NCI-H82 treated with DMSO at 0.1 percent for 48 hours (cell line): ENCODE measurements around the gene EPHB2.
"Not testable (repeated sequence)": the region's sequence is repeated elsewhere in the genome, so short reads cannot be mapped to it uniquely, and the experiment has no call there.

ENCODE experiments used
- DNase-seq: peaks from one replicate; lab custom pipeline; 2025; ENCODE audit not compliant: unreplicated experiment; lab: John Stamatoyannopoulos, UW

EPHB2 gene

DNA sequence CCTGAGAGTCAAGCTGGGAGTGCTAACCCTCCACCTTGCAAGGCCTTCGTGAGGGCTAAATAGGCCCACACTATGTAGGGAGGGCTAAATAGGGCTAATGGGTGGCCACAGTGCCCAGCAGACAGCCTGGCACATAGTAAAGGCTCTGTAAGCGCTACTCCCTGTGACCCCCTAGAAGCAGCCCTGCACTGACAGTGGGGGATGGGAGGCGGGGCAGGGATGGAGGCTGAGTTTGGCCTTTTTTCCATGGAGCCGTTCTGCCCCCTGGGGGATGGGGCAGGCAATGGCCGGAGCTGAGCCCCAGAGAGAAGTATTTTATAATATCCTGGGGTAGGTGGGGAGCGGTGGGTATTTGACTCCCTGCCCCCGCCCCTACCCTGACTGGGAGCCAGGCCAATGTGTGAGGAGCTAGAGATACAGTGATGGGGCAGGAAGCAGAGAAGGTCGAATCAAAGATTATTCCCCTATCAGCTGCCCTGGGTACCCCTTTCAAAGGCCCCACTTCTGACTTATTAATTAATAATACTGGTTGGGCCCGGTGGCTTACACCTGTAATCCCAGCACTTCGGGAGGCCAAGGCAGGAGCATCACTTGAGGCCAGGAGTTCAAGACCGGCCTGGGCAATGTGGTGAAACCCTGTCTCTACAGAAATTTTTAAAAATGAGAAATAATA is 219.7 kb downstream of the EPHB2 start:
- peak; percentile 29 for DNase-seq

DNA sequence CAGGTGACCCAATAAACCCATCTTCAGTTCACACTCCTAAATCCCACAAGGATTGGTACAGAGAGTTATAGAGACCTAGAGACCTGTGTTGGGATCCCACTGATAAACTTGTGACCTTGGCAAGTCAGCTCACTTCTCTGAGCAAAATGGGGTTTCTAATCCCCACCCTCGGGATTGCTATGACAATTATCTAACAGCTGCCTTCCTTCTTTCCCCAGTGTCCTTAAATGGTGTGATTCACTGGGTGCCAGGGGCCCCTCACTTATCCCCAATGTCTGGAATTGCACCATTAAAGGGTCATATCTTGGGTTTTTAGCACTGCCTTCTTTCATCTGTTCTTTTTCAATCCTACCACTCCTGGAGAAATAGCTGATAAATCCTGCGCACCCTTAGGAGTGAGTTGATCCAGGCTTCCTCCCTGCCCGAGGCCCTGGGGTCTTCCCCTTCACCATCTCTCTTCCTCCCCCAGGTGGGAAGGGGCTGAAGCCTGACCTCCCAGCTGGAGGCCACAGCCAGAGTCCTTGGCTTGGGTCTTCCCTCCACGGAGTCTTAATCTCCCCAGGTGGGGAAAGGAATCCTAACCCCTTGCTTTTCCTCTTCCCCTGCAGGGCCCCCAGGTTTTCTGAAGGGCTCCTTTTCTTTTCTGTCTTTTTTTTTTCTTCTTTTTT is 222.3 kb downstream of the EPHB2 start:
- no peak for DNase-seq

DNA sequence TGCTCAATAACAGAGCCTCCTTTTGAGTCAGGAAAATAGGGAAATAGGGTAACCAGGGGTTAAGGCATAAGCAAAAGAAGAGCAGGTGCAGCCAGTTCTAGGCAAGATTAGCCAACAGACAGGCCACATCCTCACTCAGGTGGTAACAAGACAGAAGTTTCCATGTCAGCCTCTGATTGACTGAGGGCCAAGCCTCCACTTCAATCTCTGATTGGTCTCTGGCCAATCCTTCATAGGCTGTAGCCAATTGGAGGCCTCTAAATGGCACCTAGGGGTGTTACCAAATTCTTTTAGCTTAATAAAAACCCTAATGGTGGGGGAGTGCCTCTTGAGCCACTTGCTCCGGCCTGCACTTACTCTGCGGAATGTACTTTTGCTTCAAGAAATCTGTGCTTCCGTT is 224.8 kb downstream of the EPHB2 start:
- no peak for DNase-seq

DNA sequence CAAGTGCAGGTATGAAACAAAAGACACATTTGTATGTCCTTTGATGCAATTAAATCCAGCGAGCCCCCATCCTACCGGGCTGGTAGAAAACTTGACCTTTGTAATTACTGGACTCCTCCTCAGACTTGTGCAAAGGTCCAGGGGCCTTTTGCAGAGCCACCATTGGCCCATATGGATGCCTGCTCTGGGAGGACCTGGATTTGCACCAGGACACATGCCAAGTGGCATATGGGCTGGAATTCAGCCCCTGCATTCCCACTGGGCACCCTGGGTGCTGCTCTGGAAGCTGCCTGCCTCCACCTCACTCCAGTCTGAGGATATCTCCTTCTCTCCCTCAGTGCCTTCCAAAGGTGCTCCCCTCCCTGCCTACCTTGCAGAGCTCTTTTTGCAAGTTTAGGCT is 226.0 kb downstream of the EPHB2 start:
- DNase-seq, result no peak

DNA sequence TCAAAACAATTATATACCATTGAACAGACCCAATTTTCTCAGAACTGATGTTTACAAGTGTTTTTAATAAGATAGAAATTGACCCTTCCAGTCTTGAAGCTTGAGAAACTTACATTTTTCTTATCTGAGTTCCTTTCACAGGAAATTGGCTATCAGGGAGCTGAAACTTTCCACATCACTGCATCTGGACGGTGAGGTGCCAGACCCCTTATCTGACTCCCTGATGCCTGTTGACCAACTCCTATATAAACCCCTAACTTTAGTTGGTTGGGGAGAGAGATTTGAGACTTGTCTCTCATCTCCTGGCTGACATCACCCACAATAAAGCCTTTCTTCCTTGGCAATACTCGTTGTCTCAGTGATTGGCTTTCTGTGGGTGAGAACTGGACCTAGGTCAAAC is 230.6 kb downstream of the EPHB2 start:
- no peak for DNase-seq

DNA sequence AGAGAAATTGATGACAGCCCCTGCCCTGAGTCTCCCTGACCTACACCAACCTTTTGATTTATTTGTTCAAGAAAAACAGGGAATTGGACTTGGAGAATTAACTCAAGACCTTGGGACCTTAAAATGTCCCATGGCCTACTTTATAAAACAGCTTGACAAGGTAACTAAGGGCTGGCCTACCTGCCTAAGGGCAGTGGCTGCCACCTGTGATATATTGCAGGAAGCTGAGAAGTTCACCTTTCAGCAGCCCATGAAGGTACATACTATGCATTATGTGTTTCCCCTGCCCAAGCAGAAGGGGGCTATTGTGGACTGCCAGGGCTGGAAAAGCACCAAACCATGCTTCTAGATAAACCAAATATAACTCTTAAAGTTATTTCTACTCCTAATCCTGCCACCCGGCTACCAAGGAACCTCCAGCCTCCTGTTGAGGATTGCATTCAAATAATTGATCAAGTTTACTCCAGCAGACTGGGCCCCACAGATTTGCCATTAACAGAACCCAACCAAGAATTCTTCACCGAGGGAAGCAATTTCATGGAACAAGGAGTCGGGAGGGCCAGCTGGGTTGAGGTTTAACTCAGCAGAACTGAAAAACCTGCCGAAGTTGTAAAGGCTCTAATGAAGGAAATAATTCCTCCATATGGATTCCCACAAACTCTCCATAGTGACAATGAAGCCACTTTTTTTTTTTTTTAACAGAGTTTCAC is 233.9 kb downstream of the EPHB2 start:
- no peak for DNase-seq

DNA sequence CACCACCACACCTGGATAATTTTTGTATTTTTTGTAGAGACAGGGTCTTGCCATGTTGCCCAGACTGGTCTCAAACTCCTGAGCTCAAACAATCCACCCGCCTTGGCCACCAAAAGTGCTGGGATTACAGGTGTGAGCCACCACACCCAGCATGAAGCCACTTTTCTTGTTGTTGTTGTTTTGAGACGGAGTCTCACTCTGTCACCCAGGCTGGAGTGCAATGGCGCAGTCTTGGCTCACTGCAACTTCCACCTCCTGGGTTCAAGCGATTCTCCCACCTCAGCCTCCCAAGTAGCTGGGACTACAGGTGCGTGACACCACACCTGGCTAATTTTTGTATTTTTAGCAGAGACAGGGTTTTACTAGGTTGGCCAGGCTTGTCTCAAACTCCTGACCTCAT is 234.5 kb downstream of the EPHB2 start:
- not testable (repeated sequence) for DNase-seq

DNA sequence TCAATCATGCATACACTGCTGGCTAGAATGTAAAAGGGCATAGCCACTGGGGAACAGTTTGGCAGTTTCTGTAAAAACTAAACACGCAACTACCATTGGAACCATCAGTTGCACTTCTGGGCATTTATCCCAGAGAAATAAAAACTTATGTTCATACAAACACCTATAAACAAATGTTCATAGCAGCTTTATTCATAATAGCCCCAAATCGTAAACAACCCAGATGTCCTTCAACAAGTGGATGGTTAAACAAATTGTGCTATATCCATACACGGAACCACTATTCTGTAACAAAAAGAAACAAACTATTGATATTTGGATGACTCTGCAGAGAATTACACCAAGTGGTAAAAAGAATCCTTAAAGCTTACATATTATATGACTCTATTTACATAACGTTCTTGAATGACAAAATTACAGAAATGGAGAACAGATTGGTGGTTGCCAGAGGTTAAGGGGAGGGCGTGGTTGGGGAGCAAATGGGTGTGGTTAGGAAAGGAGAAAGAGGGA is 239.2 kb downstream of the EPHB2 start:
- no peak for DNase-seq

DNA sequence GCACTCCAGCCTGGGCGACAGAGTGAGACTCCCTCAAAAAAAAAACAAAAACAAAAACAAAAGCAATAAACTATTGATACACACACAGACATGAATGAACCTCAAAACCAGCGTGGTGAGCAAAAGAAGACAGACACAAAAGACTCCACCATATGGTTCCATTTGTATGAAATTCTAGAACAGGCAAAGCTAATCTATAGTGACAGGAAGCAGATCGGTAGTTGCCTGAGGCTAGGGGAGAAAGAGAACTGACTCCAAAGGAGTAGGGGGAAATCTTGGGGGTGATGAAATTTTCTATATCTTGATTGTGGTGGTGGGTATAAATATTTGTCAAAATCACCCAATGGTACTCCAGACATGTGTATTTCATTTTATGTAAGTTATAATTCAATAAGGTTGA is 241.2 kb downstream of the EPHB2 start:
- DNase-seq, result no peak

DNA sequence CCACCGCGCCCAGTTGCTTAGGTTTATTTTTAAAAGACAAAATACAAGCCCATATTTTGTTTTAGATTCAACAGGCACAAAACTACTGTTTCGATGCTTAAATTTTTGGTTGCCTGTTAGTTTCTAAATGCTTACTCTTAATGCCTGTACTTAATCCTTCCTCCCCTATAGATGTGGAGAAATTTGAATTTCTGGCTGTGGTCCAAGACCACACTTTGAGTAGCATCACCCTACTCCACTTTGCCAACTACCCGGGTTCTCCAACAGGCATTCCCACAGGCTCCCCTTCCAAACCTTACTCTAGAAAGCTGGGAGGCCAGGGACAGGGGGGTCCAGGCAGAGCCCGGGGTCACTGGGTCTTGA is 242.0 kb downstream of the EPHB2 start:
- DNase-seq, result no peak

DNA sequence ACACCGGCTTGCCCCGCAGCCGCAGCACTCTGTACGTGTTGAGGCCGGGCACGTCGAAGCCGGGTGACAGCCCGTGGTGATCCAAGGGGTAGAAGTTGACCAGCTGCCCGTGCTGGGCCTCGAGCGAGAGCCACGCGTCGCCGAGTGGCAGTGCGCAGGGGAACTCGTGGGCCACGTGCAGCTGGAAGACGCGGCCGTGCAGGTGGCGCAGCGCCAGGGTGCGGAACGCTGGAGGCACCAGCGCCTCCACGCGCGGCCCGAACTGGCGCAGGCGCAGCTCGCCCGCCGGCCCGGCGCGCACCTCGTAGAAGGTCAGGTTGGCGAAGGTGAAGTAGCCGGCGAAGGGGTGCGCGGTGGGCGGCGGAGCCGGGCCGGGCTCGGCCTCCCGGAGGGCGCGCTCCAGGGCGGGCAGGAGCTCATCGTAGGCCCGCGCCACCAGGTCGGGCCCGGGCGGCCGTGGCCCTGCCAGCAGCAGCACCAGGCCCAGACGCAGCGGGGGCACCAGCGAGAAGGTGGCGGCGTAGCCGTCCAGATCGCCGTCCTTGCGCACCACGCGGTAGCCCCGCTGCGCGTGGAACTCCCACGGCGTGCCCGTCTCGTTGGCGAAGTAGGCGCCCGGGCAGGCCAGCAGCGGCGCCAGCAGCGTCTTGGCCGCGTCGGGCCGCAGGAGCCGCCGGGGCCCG is 242.6 kb downstream of the EPHB2 start:
- DNase-seq, result no peak

DNA sequence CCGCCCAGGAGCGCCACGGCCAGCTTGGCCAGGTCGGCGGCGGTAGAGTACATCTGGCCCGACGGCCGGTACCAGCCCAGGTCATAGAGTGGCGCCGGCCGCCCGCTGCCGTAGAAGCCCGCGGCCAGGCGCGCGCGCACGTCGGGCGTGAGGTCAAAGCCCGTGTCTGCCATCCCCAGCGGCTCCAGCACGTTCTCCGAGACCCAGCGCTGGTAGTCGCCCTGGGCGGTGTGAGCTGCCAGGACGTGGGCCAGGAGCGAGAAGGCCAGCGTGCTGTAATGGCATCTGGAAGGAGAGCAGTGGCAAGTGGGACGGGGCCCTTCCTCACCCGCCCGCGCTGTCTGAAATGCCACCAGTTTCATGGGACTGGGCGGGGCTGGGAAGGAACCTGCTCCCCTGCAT is 243.1 kb downstream of the EPHB2 start:
- no peak for DNase-seq

DNA sequence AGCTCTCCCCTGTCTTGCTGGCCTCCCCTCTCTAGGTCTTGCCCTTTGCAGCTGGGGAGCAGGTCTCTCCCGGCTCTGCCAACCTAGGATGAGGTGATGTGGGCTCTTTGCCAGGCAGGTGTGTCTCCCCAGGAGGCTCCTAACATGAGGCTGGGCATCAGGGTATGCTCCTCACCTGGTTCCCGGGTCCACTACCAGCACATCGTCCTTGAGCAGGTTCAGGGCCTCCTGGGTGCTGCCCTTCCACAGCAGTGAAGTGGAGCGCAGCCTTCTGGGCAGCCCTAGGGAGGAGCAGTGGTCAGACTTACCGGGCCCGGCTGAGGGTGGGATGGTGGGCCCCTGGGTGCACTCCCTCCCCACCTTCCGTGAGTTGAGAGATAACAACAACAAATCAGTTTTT is 244.5 kb downstream of the EPHB2 start:
- DNase-seq, result no peak

DNA sequence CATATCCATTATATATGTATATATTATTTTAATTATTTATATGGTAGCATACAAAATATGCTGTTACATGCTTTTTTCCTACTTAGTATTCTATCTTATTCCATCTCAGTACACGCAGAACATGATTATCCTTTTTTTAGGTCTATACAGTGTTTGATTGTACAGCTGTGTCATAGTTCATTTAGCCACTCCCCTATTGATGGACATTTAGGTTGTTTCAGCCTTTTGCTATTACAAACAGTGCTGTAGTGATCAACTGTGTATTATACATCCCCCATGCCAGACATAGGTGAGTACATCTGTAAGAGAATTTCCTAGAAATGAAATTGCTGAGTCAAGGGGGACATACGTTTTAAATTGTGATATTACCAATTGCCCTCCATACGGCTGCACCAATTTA is 246.4 kb downstream of the EPHB2 start:
- DNase-seq, result no peak

DNA sequence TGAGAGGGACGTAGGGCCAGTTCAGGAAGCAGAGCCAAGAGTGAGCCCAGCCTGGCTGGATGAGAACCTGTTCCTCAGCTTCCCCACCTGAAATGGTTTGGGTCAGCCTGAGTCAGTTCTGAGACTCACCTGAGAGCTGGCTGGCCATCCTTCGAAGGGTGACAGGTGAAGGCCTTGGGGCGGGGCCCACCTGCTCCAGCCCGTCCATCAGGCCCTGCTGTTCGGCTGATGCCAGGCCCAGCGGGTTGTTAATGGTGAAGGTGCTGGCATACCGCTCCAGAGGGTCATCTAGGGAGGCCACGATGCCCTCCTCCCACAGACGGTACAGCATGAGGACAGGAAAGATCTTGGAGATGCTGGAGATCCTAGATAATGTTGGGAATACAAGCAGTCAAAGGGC is 247.9 kb downstream of the EPHB2 start:
- no peak for DNase-seq

DNA sequence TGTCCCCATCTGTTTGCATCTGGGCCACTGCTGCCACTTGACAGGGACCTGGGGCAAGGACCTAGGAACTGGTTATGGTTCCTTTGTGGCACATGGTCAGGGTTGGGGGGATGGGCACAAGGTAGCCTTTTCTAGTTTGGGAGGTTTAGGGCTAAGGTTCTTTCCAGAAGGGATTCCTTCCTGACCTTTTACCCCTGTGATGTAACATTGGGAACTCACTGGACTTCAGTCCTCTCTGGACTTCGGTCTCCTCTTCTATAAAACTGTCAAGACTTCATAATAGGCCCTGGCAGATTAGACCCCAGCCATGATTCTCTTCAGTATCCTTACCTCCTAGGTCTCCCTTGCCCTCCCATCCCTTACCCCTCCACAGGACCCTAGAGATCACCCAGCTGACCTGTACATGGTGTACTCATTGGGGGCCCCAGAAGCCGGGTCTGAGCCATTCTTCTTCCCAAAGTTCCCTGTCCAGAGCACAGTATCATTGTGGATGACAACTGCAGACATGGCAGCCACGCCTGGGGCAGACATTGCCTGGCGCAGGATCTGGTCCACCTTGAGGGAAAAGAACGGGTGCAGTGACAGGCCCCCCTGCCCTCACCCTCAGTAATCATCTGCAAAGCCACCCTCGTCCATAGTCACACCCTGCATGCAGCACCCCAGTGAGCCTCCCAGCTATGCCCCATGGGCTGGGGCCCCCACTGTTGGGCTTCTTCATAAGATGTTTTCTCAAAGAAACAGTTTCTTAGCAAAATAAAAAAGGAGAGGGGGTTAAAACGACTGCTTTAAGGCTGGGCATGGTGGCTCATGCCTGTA is 249.1 kb downstream of the EPHB2 start:
- no peak for DNase-seq

DNA sequence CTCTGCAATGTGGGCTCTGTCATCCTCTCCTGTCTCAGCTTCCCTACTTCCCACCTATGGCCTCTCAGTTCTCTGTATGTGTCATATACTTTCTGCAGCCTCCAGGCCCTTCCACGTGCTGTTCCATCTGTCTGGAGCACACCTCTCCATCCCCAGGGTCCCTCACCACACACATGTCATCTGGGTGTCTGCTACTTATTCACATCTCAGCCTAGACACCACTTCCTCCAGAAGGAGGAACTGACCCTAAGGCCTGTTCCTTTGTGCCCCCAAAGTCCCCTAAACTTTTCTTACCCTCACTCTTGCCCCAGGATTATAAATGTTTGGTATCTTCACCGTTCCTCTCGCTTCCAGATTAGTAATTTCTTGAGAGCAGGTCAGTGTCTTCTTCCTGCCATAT is 251.9 kb downstream of the EPHB2 start:
- DNase-seq, result no peak

DNA sequence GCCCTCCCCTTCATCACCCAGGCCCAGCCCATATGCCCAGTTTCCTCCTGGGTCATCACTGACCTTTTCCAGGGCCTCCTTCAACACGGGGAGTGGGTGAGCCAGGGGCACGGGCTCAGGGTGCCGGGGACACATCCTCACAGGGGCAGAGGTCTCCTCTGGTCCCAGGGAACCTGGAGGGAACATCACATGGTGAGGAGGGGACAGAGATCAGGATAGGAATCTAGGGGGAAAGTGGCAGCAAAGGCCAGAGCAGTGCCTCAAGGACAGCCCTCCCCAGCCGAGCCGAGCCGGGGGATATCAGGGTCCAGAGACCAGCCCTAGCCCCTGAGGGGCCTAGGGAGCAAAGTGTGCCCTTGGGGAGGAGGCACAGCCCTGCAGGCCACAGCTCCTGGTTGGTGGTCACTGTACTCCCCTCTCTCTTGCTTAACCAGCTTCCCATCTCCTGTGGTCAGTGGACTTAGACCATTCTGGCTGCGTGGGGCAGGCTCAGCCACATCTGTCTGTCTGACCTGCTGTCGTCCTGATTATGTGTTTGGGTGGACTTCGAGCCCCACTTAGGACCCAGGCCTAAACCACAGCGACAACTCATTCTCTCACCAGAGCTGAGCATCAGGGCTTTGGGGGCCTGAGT is 252.5 kb downstream of the EPHB2 start:
- no peak for DNase-seq

DNA sequence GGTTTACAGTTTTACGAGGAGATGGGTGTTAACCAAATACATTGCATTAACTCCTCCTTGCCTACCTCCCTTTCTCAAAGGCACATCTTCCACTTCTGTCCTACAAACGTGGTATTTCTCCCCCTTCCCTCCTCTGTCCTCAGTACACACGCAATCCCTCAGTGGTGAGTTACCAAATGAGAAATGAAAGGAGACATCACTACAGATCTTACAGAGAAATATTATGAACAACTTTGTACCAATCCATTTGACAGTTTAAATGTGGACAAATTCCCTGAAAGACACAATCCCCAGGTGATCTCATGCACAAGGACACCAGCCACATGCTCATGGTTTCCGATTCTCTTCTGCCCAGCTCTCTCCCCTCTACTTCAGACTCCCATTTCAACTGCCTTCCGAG is 255.7 kb downstream of the EPHB2 start:
- no peak for DNase-seq

DNA sequence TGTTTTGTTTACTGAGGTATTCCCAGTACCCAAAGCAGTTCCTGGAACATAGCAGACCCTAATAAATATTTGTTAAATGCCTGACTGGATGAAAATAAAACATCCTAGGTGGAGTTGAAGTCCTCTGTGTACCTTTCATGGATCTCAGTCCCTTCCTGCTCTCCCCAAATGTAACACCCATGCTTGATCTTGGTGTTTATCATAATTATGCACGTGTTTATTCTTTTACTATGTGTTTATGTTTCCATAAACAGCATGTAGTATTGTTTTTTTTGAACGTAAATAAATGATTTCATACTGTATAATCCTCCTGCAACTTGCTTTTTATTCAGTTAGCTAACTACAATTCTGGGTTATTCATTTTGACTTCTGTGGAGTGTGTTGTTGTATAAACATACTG is 257.2 kb downstream of the EPHB2 start:
- DNase-seq, result no peak
